ENCODE results near the gene MRPL54. TPM values are rescaled to one million over a fixed set of nuclear protein-coding genes. Genes with fewer than 3 reads are reported as not detected.

The MRPL54 gene
- total RNA-seq, 4 donors from 2014 or later = 47.6 to 93.8 (median 66.5) TPM

DNA sequence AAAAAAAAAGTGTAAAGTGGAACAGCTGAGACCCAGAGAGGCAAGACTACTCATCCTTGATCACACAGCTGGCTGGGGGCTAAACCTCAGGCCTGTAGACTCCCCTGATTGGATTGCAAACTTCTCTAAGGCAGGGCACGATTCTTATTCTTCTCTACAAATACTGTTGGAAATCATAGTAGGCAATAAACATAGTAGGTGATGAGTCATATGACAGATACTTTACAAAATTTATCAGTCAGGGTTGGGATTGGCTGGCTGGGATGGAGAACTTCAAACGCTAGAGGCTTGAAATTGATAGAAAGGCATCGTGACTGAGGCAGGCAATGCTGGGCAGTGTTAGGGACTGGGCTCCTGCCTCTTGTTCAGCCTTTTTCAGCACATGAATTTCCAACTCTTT, 29.6 kb downstream of the MRPL54 start:
- TF ChIP-seq, protein P1, sequence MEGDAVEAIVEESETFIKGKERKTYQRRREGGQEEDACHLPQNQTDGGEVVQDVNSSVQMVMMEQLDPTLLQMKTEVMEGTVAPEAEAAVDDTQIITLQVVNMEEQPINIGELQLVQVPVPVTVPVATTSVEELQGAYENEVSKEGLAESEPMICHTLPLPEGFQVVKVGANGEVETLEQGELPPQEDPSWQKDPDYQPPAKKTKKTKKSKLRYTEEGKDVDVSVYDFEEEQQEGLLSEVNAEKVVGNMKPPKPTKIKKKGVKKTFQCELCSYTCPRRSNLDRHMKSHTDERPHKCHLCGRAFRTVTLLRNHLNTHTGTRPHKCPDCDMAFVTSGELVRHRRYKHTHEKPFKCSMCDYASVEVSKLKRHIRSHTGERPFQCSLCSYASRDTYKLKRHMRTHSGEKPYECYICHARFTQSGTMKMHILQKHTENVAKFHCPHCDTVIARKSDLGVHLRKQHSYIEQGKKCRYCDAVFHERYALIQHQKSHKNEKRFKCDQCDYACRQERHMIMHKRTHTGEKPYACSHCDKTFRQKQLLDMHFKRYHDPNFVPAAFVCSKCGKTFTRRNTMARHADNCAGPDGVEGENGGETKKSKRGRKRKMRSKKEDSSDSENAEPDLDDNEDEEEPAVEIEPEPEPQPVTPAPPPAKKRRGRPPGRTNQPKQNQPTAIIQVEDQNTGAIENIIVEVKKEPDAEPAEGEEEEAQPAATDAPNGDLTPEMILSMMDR (IDR thresholded peaks at IDR 0.05; ENCODE audit: low read depth) = no peak

DNA sequence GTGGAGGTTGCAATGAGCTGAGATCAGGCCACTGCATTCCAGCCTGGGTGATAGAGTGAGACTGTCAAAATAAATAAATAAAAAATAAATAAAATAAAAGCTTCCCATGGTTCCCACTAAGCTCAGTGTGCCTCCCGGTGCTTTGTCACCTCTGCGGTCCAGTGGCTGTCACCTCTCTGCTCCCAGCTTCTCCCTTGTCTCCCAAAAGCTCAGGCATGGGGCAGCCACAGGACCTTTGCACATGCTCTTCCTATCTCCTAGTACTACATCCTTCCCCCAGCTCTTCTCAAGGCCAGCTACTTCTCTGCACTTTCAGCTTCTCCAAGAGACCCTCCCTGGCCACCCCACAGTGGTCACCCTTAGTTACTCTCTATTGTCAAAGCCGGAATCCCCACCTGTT, 31.3 kb downstream of the MRPL54 start:
- TF ChIP-seq, protein P1 (IDR thresholded peaks at IDR 0.05; ENCODE audit: low read depth) = no peak

DNA sequence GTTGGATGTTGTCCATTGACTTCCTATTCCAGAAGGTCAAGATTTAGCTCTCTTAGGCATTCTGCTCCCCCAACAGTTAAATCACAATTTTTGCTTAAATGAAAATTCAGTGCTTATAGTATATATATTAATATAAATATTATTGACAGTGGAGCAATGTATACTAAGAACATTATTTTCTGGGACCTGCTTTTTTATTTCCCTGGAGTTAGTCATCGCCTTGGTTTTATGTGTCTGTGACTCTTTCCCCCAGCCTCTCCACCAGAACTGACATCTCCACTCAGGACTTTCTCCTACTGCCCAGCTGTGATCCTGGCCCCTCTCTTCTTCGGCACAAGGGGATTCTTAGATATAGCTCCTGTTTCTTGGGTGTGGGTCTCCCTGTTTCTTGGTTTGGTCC, 33.9 kb downstream of the MRPL54 start:
- TF ChIP-seq, protein P1 (IDR thresholded peaks at IDR 0.05; ENCODE audit: low read depth) = no peak

DNA sequence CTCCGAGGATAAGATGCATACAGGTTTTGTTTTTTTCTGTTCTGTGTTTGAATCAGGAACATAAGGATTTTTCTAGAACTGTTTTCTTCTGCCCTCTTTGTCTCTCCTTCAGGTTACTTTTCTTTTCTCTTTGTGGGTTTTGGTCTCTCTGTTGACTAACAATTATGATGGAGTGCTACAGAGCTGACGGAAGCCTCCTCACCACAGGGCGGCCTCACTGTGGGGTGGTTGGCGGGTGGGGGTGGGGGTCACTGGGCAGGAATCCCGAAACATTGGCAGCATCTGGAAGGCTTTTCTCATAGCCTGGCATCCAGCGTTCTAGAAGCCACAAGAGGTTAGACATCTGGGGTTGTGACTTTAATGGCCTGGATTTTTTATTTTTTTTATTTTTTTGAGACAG, 35.7 kb downstream of the MRPL54 start:
- TF ChIP-seq, protein P1 (IDR thresholded peaks at IDR 0.05; ENCODE audit: low read depth) = no peak

DNA sequence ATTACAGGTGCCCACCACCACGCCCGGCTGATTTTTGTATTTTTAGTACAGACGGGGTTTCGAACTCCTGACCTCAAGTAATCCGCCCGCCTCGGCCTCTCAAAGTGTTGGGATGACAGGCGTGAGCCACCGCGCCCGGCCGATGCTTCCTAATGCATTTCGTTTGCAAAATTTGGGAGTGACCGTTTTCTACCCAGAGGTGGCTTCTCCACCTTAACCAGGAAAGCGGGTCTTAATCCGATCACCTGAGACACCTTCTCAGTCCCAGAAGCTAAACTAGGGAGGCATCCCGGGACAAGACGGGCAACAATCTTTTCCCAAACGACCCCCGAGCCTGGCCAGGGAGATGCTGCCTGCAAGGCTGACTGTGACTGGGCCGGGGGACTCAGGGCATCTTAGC, 38.5 kb downstream of the MRPL54 start:
- TF ChIP-seq, protein P1 (IDR thresholded peaks at IDR 0.05; ENCODE audit: low read depth) = no peak

DNA sequence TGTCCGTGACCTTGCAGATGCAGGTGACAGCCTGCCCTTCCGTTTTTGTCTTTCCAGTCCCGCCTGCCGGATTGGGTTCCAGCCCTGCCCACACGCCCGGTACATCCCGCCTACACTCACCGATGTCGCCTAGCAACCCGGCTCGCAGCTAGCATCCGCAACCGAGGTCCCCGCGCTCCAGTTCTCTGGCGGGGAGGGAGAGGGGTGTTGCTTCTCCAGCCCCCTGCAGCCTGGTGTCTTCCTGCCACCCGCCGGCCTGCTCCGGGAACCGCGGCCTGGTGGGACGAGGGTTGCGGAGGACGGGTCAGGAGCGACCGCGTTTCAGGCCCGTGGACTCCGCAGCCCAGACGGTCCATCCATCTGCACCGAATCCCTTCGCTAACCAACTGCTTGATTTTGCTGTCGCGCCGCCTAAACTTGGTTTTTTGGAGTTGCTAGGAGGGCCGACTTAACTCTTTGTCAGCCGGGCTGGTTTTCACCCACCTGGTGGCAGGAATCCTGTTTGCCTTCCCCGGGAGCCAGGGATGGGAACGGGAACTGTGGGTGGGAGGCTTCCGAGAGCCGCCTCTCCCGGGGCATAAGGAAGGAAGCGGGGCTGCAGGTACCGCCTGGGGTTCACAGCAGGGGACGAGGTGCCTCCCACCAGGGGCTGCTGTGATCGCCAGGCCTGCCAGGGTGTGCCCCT, 39.1 kb downstream of the MRPL54 start:
- TF ChIP-seq, protein P1 (IDR thresholded peaks at IDR 0.05; ENCODE audit: low read depth) = no peak

DNA sequence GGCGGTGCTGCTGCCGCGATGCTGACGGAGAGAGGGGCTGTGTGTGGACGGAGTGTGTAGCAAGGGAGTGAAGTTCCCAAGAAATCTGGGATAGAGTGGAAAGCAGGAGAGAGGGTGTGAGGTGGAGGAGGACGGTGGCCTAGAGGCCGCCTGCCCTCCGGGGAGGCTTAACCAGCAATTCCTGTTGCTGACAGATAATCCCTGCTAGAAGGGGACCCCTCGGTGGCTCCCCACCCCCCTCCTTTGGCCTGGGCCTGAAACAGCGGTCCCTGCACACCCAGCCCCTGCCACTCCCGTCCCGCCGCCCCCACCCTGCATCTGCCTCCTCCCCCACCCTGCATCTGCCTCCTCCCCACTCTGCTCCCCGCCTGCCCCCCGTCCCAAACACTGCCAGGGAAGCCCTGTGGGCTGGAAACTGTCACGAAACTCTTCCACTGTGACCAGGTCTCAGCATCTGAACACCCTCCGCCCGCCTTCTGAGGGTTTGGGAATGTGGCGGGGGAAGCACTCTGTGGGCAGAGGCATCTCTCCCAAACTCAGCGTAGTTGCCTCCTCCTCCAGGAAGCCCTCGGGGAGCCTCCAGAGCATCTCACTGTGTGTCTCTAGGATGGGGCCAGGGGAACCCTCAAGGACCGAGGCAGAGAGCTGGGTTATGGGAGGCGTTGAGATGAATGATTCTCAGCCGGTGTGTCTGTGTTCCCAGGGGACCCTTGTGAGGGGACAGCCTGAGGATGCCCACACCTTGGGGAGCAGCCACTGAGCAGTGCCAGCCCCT, 40.8 kb downstream of the MRPL54 start:
- TF ChIP-seq, protein P1 (IDR thresholded peaks at IDR 0.05; ENCODE audit: low read depth) = no peak

Measured in subcutaneous adipose tissue (tissue), 4 donors.